Measurements from ENCODE around the gene CENPX. TPM values are rescaled to one million over a fixed set of nuclear protein-coding genes. Genes with fewer than 3 reads are reported as not detected.

The CENPX gene
- total and polyA plus RNA-seq, 2 donors (not counting 3 experiments of a cell fraction or from before 2014, with no cell fraction given): 56.2 to 67.2 TPM

GRCh38 chr17:82018989-82019689, 3.5 kb downstream of the CENPX start:
- Histone ChIP-seq H3K9me3 (replicated peaks; ENCODE audit: control insufficient read depth, insufficient read depth, low read length) (no peaks in the 10 kb centered on the region), H3K4me1 (ENCODE audit: control insufficient read depth, extremely low read depth, insufficient read depth, low read length) (peaks cover 12% of the 10 kb centered on the region), H3K9ac (replicated peaks; ENCODE audit: extremely low read depth, insufficient read depth, low read length) (no peak overlapping the region), H3K4me2 (ENCODE audit: insufficient read depth, low read length) (no peak overlapping the region), H3K27ac (ENCODE audit: insufficient read depth, low read depth, low read length) (no peak overlapping the region), H3K79me2 (ENCODE audit: control insufficient read depth, insufficient read depth, low read length) (peaks cover 5% of the 10 kb centered on the region), H4K20me1 (replicated peaks; ENCODE audit: control insufficient read depth, extremely low read depth, insufficient read depth, low read length) (no peaks in the 10 kb centered on the region), H3K27me3 (ENCODE audit: control insufficient read depth in 2 of 2, insufficient read depth in 2 of 2, low read length in 2 of 2) (no peaks in the 10 kb centered on the region), H3K4me3 (replicated peaks in 1 of 3; ENCODE audit: insufficient read depth in 1 of 3, low read depth in 1 of 3, low read length in 3 of 3) (no peak overlapping the region), H3K36me3 (ENCODE audit: control insufficient read depth in 2 of 2, extremely low read depth in 1 of 2, insufficient read depth in 2 of 2, low read length in 2 of 2) (no peaks in the 10 kb centered on the region), H2AFZ (ENCODE audit: low read depth, low read length) (no peak overlapping the region), H3K9me1 (replicated peaks; ENCODE audit: control insufficient read depth, extremely low read depth, insufficient read depth, low read length) (no peaks in the 10 kb centered on the region)
- intact Hi-C loops (cut with micrococcal nuclease): no loop called here
- DNase-seq (ENCODE audit: low read depth, low spot score) (no peak), FAIRE-seq (no peak)
- dilution Hi-C loops (cut with MboI; ENCODE audit: extremely low pct_ligation_motif_present, low sequenced_read_pairs): no loop called here
- CTCF ChIA-PET: interaction anchor here (0.9 to 9.1 kb wide), 24 partner anchors 8 to 159 kb away, joined by 3 to 345 read pairs (median 5); partner anchors contain the start of genes DCXR, MAFG, NOTUM and RAC3
- POLR2A ChIA-PET: no interaction called here
- BruUV-seq (replicated peaks): no TSS peak
- no peak for TF ChIP-seq POLR2A (IDR thresholded peaks at IDR 0.05; ENCODE audit: low read depth, low read length)
- TF ChIP-seq EZH2 (IDR thresholded peaks at IDR 0.05; ENCODE audit: borderline replicate concordance, low read depth, low read length, severe bottlenecking): no peak
- no peak for TF ChIP-seq GATA2 (IDR thresholded peaks at IDR 0.05; ENCODE audit: insufficient read depth, insufficient read length, low read depth, low read length)
- TF ChIP-seq JUN (IDR thresholded peaks at IDR 0.05; ENCODE audit: borderline replicate concordance, insufficient read depth, insufficient read length, low read depth): no peak
- TF ChIP-seq, protein P1, sequence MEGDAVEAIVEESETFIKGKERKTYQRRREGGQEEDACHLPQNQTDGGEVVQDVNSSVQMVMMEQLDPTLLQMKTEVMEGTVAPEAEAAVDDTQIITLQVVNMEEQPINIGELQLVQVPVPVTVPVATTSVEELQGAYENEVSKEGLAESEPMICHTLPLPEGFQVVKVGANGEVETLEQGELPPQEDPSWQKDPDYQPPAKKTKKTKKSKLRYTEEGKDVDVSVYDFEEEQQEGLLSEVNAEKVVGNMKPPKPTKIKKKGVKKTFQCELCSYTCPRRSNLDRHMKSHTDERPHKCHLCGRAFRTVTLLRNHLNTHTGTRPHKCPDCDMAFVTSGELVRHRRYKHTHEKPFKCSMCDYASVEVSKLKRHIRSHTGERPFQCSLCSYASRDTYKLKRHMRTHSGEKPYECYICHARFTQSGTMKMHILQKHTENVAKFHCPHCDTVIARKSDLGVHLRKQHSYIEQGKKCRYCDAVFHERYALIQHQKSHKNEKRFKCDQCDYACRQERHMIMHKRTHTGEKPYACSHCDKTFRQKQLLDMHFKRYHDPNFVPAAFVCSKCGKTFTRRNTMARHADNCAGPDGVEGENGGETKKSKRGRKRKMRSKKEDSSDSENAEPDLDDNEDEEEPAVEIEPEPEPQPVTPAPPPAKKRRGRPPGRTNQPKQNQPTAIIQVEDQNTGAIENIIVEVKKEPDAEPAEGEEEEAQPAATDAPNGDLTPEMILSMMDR (IDR thresholded peaks at IDR 0.05; ENCODE audit: extremely low read depth in 1 of 2, insufficient read depth in 1 of 2, low read depth in 1 of 2, low read length in 2 of 2): no peak
- no peak for TF ChIP-seq POLR2AphosphoS5 (IDR thresholded peaks at IDR 0.05; ENCODE audit: insufficient read depth, low read depth, low read length)
- TF ChIP-seq, protein P2, sequence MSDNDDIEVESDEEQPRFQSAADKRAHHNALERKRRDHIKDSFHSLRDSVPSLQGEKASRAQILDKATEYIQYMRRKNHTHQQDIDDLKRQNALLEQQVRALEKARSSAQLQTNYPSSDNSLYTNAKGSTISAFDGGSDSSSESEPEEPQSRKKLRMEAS (IDR thresholded peaks at IDR 0.05; ENCODE audit: insufficient read depth, insufficient read length): no peak
- TF ChIP-seq MYC (IDR thresholded peaks at IDR 0.05; ENCODE audit: low read depth, low read length): no peak
- no peak for TF ChIP-seq FOS (IDR thresholded peaks at IDR 0.05; ENCODE audit: borderline replicate concordance, insufficient read depth, low read length)
